Large intestine (tissue), 1 donor: ENCODE data around the gene BBS4. TPM values are rescaled to one million over a fixed set of nuclear protein-coding genes. Genes with fewer than 3 reads are reported as not detected.

ENCODE experiments used
- polyA plus RNA-seq: library from polyadenylated mRNA; unstranded; fragments of 120-200 nt; gene quantifications from one replicate; pipeline ENCODE4 v1.2.1, GENCODE V29; 2013

Gene BBS4
- polyA plus RNA-seq, 1 donor = 24.7 TPM

Other genes with a start within 250 kb of the BBS4 start
- gene ARIH1, start 211.9 kb upstream of the BBS4 start, polyA plus RNA-seq = 81.2 TPM
- 0.07 TPM for gene GOLGA6B, start 31.5 kb upstream of the BBS4 start, polyA plus RNA-seq
- not detected for gene HIGD2B, start within 50 bp of the BBS4 start, polyA plus RNA-seq
- 47.7 TPM for gene ADPGK, start 97.6 kb downstream of the BBS4 start, polyA plus RNA-seq